Measurements from ENCODE around the gene ERMARD.

Gene ERMARD

DNA sequence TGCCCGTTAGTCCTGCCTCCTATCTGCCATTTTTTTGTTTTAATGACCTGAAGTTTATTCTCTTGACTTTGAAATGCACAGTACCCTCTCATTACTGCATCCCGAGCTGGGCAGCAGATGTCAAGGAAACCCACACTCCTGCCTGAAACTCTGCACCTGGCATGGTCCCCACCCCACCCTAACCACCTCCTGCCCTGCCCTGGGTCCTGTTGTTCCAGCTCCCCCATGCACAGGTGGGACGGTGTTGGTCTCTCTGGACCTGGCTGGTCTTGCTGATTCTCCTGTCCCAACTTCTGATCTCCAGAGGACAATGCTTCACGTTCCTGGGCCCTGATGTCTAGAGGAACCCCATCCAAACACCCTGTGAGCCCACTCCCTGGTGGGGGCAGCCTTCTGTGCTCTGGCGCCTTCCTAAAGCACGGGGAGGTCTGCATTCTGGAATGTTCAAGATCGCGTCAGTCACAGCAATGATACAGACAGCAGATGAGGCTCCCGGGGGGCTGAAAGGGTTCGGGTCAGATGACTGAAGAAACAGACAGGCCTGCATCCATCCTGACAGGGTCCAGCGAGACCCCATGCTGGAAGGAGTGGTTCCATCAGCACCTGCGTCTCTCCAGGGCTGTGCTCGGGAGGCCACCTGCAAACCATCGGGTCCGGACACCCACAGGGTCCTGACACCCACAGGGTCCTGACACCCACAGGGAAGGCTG lies 73.6 kb downstream of the ERMARD start:
- DNase-seq (ENCODE audit: low read depth, low spot score): no peak

GRCh38 chr6:169825558-169826225 lies 74.3 kb downstream of the ERMARD start:
- no peak for DNase-seq (ENCODE audit: low read depth, low spot score)

DNA sequence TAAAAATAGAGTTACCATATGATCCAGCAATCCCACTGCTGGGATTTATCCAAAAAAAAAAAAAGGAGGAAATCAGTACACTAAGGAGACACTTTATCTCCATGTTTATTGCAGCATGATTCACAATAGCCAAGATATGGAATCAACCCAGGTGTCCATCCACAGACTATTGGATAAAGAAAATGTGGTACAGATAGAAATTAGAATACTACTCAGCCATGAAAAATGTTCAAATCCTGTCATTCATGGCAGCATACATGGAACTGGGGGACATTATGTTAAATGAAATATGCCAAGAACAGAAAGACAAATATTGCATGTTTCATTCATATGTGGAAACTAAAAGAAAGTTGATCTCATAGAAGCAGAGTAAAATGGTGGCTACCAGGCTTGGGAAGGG lies 75.3 kb downstream of the ERMARD start:
- no peak for DNase-seq (ENCODE audit: low read depth, low spot score)

- no peak for DNase-seq (ENCODE audit: low read depth, low spot score)
Observed at GRCh38 chr6:169827290-169827717, 75.9 kb downstream of the ERMARD start.

DNA sequence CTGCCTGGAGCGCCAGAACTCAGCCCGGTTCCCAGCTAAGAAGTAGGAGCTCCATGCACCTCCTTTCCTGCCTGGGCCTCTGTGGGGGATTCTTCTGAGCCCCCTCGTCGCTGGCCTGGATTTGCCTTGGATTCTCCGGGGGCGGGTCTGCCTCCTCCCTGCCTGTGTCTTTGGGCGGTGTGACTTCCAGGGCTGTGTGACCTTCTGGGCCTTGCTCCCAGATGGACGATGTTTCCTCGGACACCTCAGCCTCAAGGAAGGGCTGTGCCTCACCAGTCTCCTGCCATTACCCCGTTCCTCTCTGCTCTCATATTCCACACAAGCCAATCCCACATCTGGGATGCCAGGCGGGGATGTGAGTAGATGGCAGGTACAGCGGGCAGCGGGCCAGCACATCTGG lies 76.8 kb downstream of the ERMARD start:
- DNase-seq (ENCODE audit: low read depth, low spot score): no peak

GRCh38 chr6:169829786-169830185 lies 78.4 kb downstream of the ERMARD start:
- DNase-seq (ENCODE audit: low read depth, low spot score): no peak

- DNase-seq (ENCODE audit: low read depth, low spot score): no peak
Observed at GRCh38 chr6:169830876-169831275, 79.5 kb downstream of the ERMARD start.

All from iPS DF 19.7 (cell line).